IMR-90 (cell line): ENCODE measurements around the gene GPSM1. TPM values are rescaled to one million over a fixed set of nuclear protein-coding genes. Genes with fewer than 3 reads are reported as not detected.

Source experiments
- ATAC-seq: fragments of 200-7000 bp; cut with Tn5 transposase; 2 replicates; pipeline ENCODE4 v1.9.1; 2020; ENCODE audit warnings: low read depth, mild to moderate bottlenecking, moderate library complexity
- BruUV-seq: library from RNA; stranded (reverse); fragments of 400-500 nt; replicated peaks from 2 replicates; lab custom pipeline; 2021; lab: Mats Ljungman, UMichigan
- CTCF ChIA-PET: fragments of 300-600 bp; formaldehyde crosslinking; extraction: SDS; loops from one replicate; lab custom pipeline; 2021; ENCODE audit warnings: antibody characterized with exemption; lab: Yijun Ruan, JAX
- POLR2A ChIA-PET: fragments of 300-600 bp; sonication (Branson Sonifier 250); formaldehyde crosslinking; loops from one replicate; lab custom pipeline; 2022; ENCODE audit warnings: antibody characterized with exemption; ENCODE audit not compliant: unreplicated experiment; lab: Charles Lee
- DNase-seq: peaks from one replicate; pipeline ENCODE4 v3.0.0; 2013
- H2AFZ ChIP-seq: replicated peaks from 2 replicates; pipeline ENCODE3; 2013; ENCODE audit warnings: low read length, mild to moderate bottlenecking; ENCODE audit not compliant: poor library complexity
- H2AK5ac ChIP-seq: 2 replicates; pipeline ENCODE4 v1.6.1; 2013; ENCODE audit warnings: low read depth, low read length, inconsistent platforms
- H2AK9ac ChIP-seq: replicated peaks from 2 replicates; pipeline ENCODE3; 2013; ENCODE audit warnings: mild to moderate bottlenecking, low read depth, low read length, moderate library complexity; ENCODE audit not compliant: poor library complexity
- H2BK120ac ChIP-seq: 2 replicates; pipeline ENCODE4 v1.6.1; 2013; ENCODE audit warnings: low read depth, low read length, inconsistent platforms
- H2BK15ac ChIP-seq: 3 replicates; pipeline ENCODE4 v1.6.1; 2013; ENCODE audit warnings: low read depth, low read length, inconsistent platforms
- H2BK20ac ChIP-seq: 2 replicates; pipeline ENCODE4 v1.6.1; 2013; ENCODE audit warnings: low read depth, mild to moderate bottlenecking, inconsistent platforms, low read length, moderate library complexity
- H2BK5ac ChIP-seq: 2 replicates; pipeline ENCODE4 v1.6.1; 2013; ENCODE audit warnings: mild to moderate bottlenecking, low read depth, low read length, inconsistent platforms; ENCODE audit not compliant: poor library complexity, severe bottlenecking
- H3K14ac ChIP-seq: replicated peaks from 2 replicates; pipeline ENCODE4 v1.6.1; 2013; ENCODE audit warnings: low read depth, low read length, inconsistent platforms
- H3K18ac ChIP-seq: 2 replicates; pipeline ENCODE4 v1.6.1; 2013; ENCODE audit warnings: low read depth, low read length, control low read depth
- H3K23ac ChIP-seq: 2 replicates; pipeline ENCODE4 v1.6.1; 2013; ENCODE audit warnings: low read depth, low read length, inconsistent platforms
- H3K27ac ChIP-seq: 2 replicates; pipeline ENCODE4 v1.5.1; 2013; ENCODE audit warnings: mild to moderate bottlenecking, control low read depth, low read length; ENCODE audit not compliant: insufficient read depth
- H3K27me3 ChIP-seq: 2 replicates; pipeline ENCODE4 v1.6.1; 2013; ENCODE audit warnings: low read length; ENCODE audit not compliant: control insufficient read depth, insufficient read depth
- H3K36me3 ChIP-seq: 2 replicates; pipeline ENCODE4 v1.6.1; 2013; ENCODE audit warnings: low read length, mixed read lengths; ENCODE audit not compliant: control insufficient read depth, insufficient read depth
- H3K4ac ChIP-seq: 2 replicates; pipeline ENCODE4 v1.6.1; 2013; ENCODE audit warnings: low read depth, low read length, inconsistent platforms
- H3K4me1 ChIP-seq: 2 replicates; pipeline ENCODE4 v1.6.1; 2013; ENCODE audit warnings: low read length, mixed read lengths; ENCODE audit not compliant: control insufficient read depth, insufficient read depth
- H3K4me2 ChIP-seq: 2 replicates; pipeline ENCODE4 v1.6.1; 2013; ENCODE audit warnings: low read depth, mild to moderate bottlenecking, control low read depth, low read length, moderate library complexity
- H3K4me3 ChIP-seq: 2 replicates; pipeline ENCODE4 v1.5.1; 2013; ENCODE audit warnings: low read depth, mild to moderate bottlenecking, control low read depth, low read length, moderate library complexity; ENCODE audit not compliant: insufficient read depth
- H3K56ac ChIP-seq: 2 replicates; pipeline ENCODE4 v1.6.1; 2013; ENCODE audit warnings: low read length, inconsistent platforms; ENCODE audit not compliant: insufficient read depth; ENCODE audit errors: extremely low read depth
- H3K79me1 ChIP-seq, 2 experiments: 2 replicates each; pipeline ENCODE4 v1.6.1; 2013; ENCODE audit warnings: low read length in 2 of 2, inconsistent platforms in 1 of 2, low read depth in 1 of 2
- H3K9ac ChIP-seq: 2 replicates; pipeline ENCODE4 v1.6.1; 2013; ENCODE audit warnings: low read depth, low read length, control low read depth
- H3K9me1 ChIP-seq: 2 replicates; pipeline ENCODE4 v1.6.1; 2013; ENCODE audit warnings: low read length, inconsistent platforms; ENCODE audit not compliant: insufficient read depth
- H3K9me3 ChIP-seq: 2 replicates; pipeline ENCODE4 v1.6.1; 2013; ENCODE audit warnings: low read length; ENCODE audit not compliant: control insufficient read depth, insufficient read depth
- H4K20me1 ChIP-seq: 2 replicates; pipeline ENCODE4 v1.6.1; 2013; ENCODE audit warnings: low read length, inconsistent platforms; ENCODE audit not compliant: insufficient read depth
- H4K5ac ChIP-seq: 2 replicates; pipeline ENCODE4 v1.6.1; 2013; ENCODE audit warnings: mild to moderate bottlenecking, low read depth, low read length, control low read depth
- H4K8ac ChIP-seq, 2 experiments: 2 replicates each; pipeline ENCODE4 v1.6.1; 2013; ENCODE audit warnings: low read depth in 2 of 2, low read length in 2 of 2, control low read depth in 1 of 2, inconsistent platforms in 1 of 2
- H4K91ac ChIP-seq: 2 replicates; pipeline ENCODE4 v1.6.1; 2013; ENCODE audit warnings: low read depth, low read length, inconsistent platforms; ENCODE audit not compliant: insufficient read depth
- CEBPB ChIP-seq: IDR thresholded peaks from 2 replicates; pipeline ENCODE4 v1.6.1; 2012; ENCODE audit warnings: low read depth, low read length, improper control_type of control experiment
- CHD1 ChIP-seq: IDR thresholded peaks from 2 replicates; pipeline ENCODE4 v1.6.1; 2012; ENCODE audit warnings: low read depth, low read length, improper control_type of control experiment
- ELK1 ChIP-seq: fragments of 150-350 bp; IDR thresholded peaks from 2 replicates; pipeline ENCODE4 v1.6.1; 2016; ENCODE audit warnings: low read depth, mild to moderate bottlenecking, low read length, moderate library complexity, borderline replicate concordance
- FOS ChIP-seq: fragments of 150-350 bp; IDR thresholded peaks from 2 replicates; pipeline ENCODE4 v1.6.1; 2016; ENCODE audit warnings: low read depth, low read length
- MAFK ChIP-seq: IDR thresholded peaks from 2 replicates; pipeline ENCODE4 v1.6.1; 2012; ENCODE audit warnings: low read depth, low read length, improper control_type of control experiment
- MAZ ChIP-seq: IDR thresholded peaks from 2 replicates; pipeline ENCODE4 v1.6.1; 2012; ENCODE audit warnings: low read depth, mild to moderate bottlenecking, low read length, improper control_type of control experiment, moderate library complexity, borderline replicate concordance
- MXI1 ChIP-seq: IDR thresholded peaks from 2 replicates; pipeline ENCODE4 v1.6.1; 2012; ENCODE audit warnings: low read depth, mild to moderate bottlenecking, low read length, moderate library complexity, borderline replicate concordance
- POLR2A ChIP-seq: IDR thresholded peaks from 2 replicates; pipeline ENCODE4 v1.6.1; 2012; ENCODE audit warnings: mild to moderate bottlenecking, low read depth, low read length
- RAD21 ChIP-seq: IDR thresholded peaks from 2 replicates; pipeline ENCODE4 v1.6.1; 2012; ENCODE audit warnings: low read length, improper control_type of control experiment
- RCOR1 ChIP-seq: IDR thresholded peaks from 2 replicates; pipeline ENCODE4 v1.6.1; 2012; ENCODE audit warnings: mild to moderate bottlenecking, low read length, improper control_type of control experiment; ENCODE audit not compliant: insufficient replicate concordance
- RFX5 ChIP-seq: IDR thresholded peaks from 2 replicates; pipeline ENCODE4 v1.8.0; 2012; ENCODE audit warnings: low read depth, mild to moderate bottlenecking, low read length, moderate library complexity
- SMC3 ChIP-seq: fragments of 150-350 bp; IDR thresholded peaks from 2 replicates; pipeline ENCODE4 v1.6.1; 2016; ENCODE audit warnings: low read depth, mild to moderate bottlenecking, antibody characterized with exemption, low read length, moderate library complexity
- WGBS, 2 experiments: methylation state at CpG; one replicate each; pipeline versions ENCODE4 v1.1.5 to v1.1.7; 2013; ENCODE audit warnings: missing lambda C conversion rate in 2 of 2; ENCODE audit not compliant: insufficient read length in 1 of 2; ENCODE audit errors: extremely low coverage in 2 of 2; 5-methylcytosine and 5-hydroxymethylcytosine counted together
- dilution Hi-C: fragments of 300-500 bp; cut with HindIII; formaldehyde crosslinking; loops from one replicate; pipeline ENCODE4 v1.14.3; 2018; ENCODE audit warnings: low sequenced_read_pairs; ENCODE audit not compliant: unreplicated experiment
- in situ Hi-C: fragments of 300-500 bp; cut with MboI; formaldehyde crosslinking; loops from 3 replicates; pipeline ENCODE4 v1.14.3; 2019; ENCODE audit warnings: low sequenced_read_pairs, inconsistent platforms, mixed read lengths
- intact Hi-C: fragments of 100-400 bp; cut with micrococcal nuclease; formaldehyde crosslinking; loops from 2 replicates; pipeline ENCODE4 v1.10.0; 2022
- polyA plus RNA-seq, 3 experiments: library from polyadenylated mRNA; depleted of rRNA; stranded (reverse); fragments of >200 nt; gene quantifications; 2 replicates each; pipeline ENCODE4 v1.2.3, GENCODE V29; 2012; ENCODE audit warnings: low replicate concordance in 1 of 3
- total RNA-seq: library from RNA; depleted of rRNA; stranded (reverse); fragments of >200 nt; gene quantifications from 2 replicates; pipeline ENCODE4 v1.2.3, GENCODE V29; 2012
- TF ChIP-seq, protein P1 (sequence below): fragments of 150-350 bp; IDR thresholded peaks from 2 replicates; pipeline ENCODE4 v1.6.1; 2017; ENCODE audit warnings: mild to moderate bottlenecking, antibody characterized with exemption, low read length, low read depth

The GPSM1 gene
- total and polyA plus RNA-seq, 2 of the 4 experiments (the other 2 are of a cell fraction) = 28.7 to 71.2 TPM

GRCh38 chr9:136331556-136332481, 4.5 kb downstream of the GPSM1 start (continued):
- TF ChIP-seq POLR2A (no peak), FOS (no peak)

DNA sequence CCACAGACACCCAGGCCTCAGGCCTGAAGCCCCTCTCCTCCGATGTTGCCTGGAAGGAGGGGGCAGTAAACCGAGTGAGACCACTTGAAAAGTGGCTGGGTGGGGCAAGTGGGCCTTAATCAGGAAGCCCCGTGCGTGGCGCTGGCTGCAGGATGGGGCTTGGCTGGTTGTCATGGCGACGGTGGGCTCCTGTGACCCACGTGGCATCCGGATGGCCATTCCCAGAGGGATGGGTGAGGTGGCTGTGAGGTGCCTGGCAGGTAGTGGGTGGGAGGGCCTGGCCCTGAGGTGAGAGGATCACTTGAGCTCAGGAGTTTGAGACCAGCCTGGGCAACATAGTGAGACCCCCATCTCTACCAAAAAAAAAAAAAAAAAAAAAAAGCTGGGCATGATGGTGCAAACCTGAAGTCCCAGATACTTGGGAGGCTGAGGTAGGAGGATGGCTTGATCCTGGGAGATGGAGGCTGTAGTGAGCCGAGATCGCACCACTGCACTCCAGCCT, 5.2 kb downstream of the GPSM1 start:
- ATAC-seq (no peak), DNase-seq (no peak)
- dilution Hi-C loops (no loop called here), in situ Hi-C loops (no loop called here), intact Hi-C loops (no loop called here)
- WGBS, 2 experiments = 91% methylated on average over 8 of the region's 11 CpGs; no CpG with 5 or more reads in 1 of the 2 experiments
- H2AK5ac ChIP-seq = no peak overlapping the region
- H4K91ac ChIP-seq = no peak overlapping the region
- H3K27me3 ChIP-seq = no peaks in the 10 kb centered on the region
- no peak overlapping the region for H2AK9ac ChIP-seq
- no peak overlapping the region for H2BK120ac ChIP-seq
- no peak overlapping the region for H2AFZ ChIP-seq
- no peak overlapping the region for H3K4me2 ChIP-seq
- H2BK15ac ChIP-seq = no peak overlapping the region
- CTCF ChIA-PET = interaction anchor here (0.6 kb wide), 1 partner anchor 40 kb away, joined by 3 read pairs; no protein-coding TSS in a partner anchor
- no peak overlapping the region for H2BK20ac ChIP-seq
- no peak overlapping the region for H3K56ac ChIP-seq
- peaks cover 4 to 68% of the 10 kb centered on the region in 2 experiments for H3K79me1 ChIP-seq
- POLR2A ChIA-PET = no interaction called here
- no peak overlapping the region for H4K8ac ChIP-seq
- no peak overlapping the region for H3K9ac ChIP-seq
- H3K4me3 ChIP-seq = no peak overlapping the region
- H4K5ac ChIP-seq = no peak overlapping the region
- no peak overlapping the region for H3K4ac ChIP-seq
- BruUV-seq = no TSS peak
- H3K27ac ChIP-seq = no peak overlapping the region
- H3K9me1 ChIP-seq = peaks cover 6% of the 10 kb centered on the region; the same call in 1 of the 2 replicates
- H3K23ac ChIP-seq = no peak overlapping the region
- H3K18ac ChIP-seq = no peak overlapping the region
- TF ChIP-seq ELK1 = no peak
- no peak for TF ChIP-seq RAD21
- TF ChIP-seq RCOR1 = no peak
- TF ChIP-seq CHD1 = no peak
- TF ChIP-seq, protein P1, sequence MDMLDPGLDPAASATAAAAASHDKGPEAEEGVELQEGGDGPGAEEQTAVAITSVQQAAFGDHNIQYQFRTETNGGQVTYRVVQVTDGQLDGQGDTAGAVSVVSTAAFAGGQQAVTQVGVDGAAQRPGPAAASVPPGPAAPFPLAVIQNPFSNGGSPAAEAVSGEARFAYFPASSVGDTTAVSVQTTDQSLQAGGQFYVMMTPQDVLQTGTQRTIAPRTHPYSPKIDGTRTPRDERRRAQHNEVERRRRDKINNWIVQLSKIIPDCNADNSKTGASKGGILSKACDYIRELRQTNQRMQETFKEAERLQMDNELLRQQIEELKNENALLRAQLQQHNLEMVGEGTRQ = no peak
- no peak for TF ChIP-seq CEBPB
- TF ChIP-seq SMC3 = no peak
- no peak for TF ChIP-seq RFX5
- no peak for TF ChIP-seq POLR2A
- TF ChIP-seq MAZ = no peak
- no peak for TF ChIP-seq MAFK
- TF ChIP-seq MXI1 = no peak
- H4K20me1 ChIP-seq = peaks cover 91% of the 10 kb centered on the region
- peaks cover 27% of the 10 kb centered on the region for H3K4me1 ChIP-seq
- H3K36me3 ChIP-seq = peaks cover 55% of the 10 kb centered on the region
- no peak overlapping the region for H2BK5ac ChIP-seq
- H3K9me3 ChIP-seq = no peaks in the 10 kb centered on the region
- H3K14ac ChIP-seq = no peak overlapping the region
